Heart right ventricle (tissue), 16 donors: ENCODE data around the gene CFAP157. TPM values are rescaled to one million over a fixed set of nuclear protein-coding genes. Genes with fewer than 3 reads are reported as not detected.
A peak's percentile ranks its signal among the peaks of the same experiment; 100 is the strongest.

Source experiments
- ATAC-seq, 8 donors: fragments of 200-7000 bp; cut with Tn5 transposase; one replicate each; pipeline ENCODE4 v1.9.1; 2020; ENCODE audit warnings: mild to moderate bottlenecking in 8 of 8, moderate library complexity in 8 of 8, moderate number of reproducible peaks in 1 of 8
- DNase-seq, 2 donors: peaks; one replicate each; pipeline ENCODE4 v3.0.0-alpha.2; 2020
- H3K27ac ChIP-seq, 10 donors: fragments of 200-600 bp; sonication (generic) in 2 of 10; one replicate each; pipeline versions ENCODE4 v1.5.0 to v1.8.0; 2020 to 2022; ENCODE audit warnings: mild to moderate bottlenecking in 3 of 10
- H3K27me3 ChIP-seq, 7 donors: fragments of 200-600 bp; one replicate each; pipeline ENCODE4 v1.8.0; 2021 to 2022; ENCODE audit warnings: mild to moderate bottlenecking in 2 of 7
- H3K36me3 ChIP-seq, 9 donors: fragments of 200-600 bp; sonication (generic) in 1 of 9; one replicate each; pipeline versions ENCODE4 v1.5.0 to v1.8.0; 2020 to 2022; ENCODE audit warnings: mild to moderate bottlenecking in 2 of 9
- H3K4me1 ChIP-seq, 9 donors: fragments of 200-600 bp; sonication (generic) in 1 of 9; one replicate each; pipeline versions ENCODE4 v1.5.0 to v1.8.0; 2020 to 2022; ENCODE audit warnings: mild to moderate bottlenecking in 4 of 9
- H3K4me3 ChIP-seq, 10 donors: fragments of 200-600 bp; sonication (generic) in 2 of 10; one replicate each; pipeline versions ENCODE4 v1.5.0 to v1.8.0; 2020 to 2022; ENCODE audit warnings: mild to moderate bottlenecking in 7 of 10, moderate library complexity in 2 of 10
- H3K9me3 ChIP-seq, 11 donors: fragments of 200-600 bp in 10 of 11; sonication (generic) in 2 of 11; one replicate each; pipeline versions ENCODE4 v1.5.0 to v1.8.0; 2013 to 2022; ENCODE audit warnings: mild to moderate bottlenecking in 2 of 11, control low read depth in 1 of 11, moderate library complexity in 1 of 11
- CTCF ChIP-seq, 9 donors: fragments of 200-600 bp; sonication (generic) in 2 of 9; IDR thresholded peaks; one replicate each; pipeline versions ENCODE4 v1.5.0 to v1.8.0; 2021 to 2022; ENCODE audit warnings: antibody characterized with exemption in 9 of 9, mild to moderate bottlenecking in 5 of 9, moderate library complexity in 1 of 9
- WGBS, 2 donors: extraction: QIAGEN DNeasy Blood & Tissue Kit; methylation state at CpG; one replicate each; pipeline ENCODE4 v1.1.7; 2013; ENCODE audit warnings: inconsistent platforms in 1 of 2; 5-methylcytosine and 5-hydroxymethylcytosine counted together
- intact Hi-C, 10 donors: fragments of 100-400 bp; cut with DNase I; formaldehyde crosslinking; loops; one replicate each; pipeline versions ENCODE4 v1.11.1 to v1.14.2; 2022
- polyA plus RNA-seq, 2 donors: library from polyadenylated mRNA; stranded (reverse); fragments of 200-250 nt; gene quantifications; one replicate each; pipeline ENCODE4 v1.2.3, GENCODE V29; 2013
- total RNA-seq, 10 donors: library from RNA; stranded (reverse); fragmentation: NEBNext Ultra II Directional in 3 of 10; extraction: Animal tissue kit (Norgen Biotek cat#: 25700) in 3 of 10; gene quantifications; one replicate each; pipeline versions ENCODE4 v1.2.1 to v1.2.4, GENCODE V29; 2021 to 2023
- donor health status: Arrhythmogenic right ventricular cardiomyopathy.
- donor health status: ischemic (EF 13 %, LVEDD 7.1; RV severe dilation, severe dysfunction).
- donor health status: healthy with polysubstance abuse.
- donor health status: DM: no; HTN: yes; CAD: no.
- donor health status: DM: no; HTN: no; CAD: no.
- donor health status: ischemic (EF 25% LVEDD 6.9; RV normal size, moderate dysfunction).
- donor health status: ischemic (EF 25% LVEDD 5.7; RV mildly dilated, moderate dysfunction).
- donor health status: healthy.
- donor health status: DM: yes; HTN: yes; CAD: no.
- donor health status: Ischemic cardiomyopathy.
- donor health status: ischemic (EF 35%, LVEDD 5.7; RV mildly dilated, moderate dysfunction).
- donor health status: nonischemic (EF 11% LVEDD 7.7; RV severe dilation, severe dysfunction).
- donor health status: DM: yes; HTN: yes; CAD: no.
- donor health status: PGD.
- donor health status: ischemic (EF 29% LVEDD 5.4; RV normal size, mild dysfunction).
- donor health status: nonischemic (EF 23%, LVEDD 6.1; RV moderate dilation, normal function).

CFAP157 gene
- total and polyA plus RNA-seq, 12 donors, result 0.10 to 0.19 (median 0.14) TPM; not detected in 8

- Histone ChIP-seq H3K27ac (no peak overlapping the region), H3K36me3 (no peaks in the 10 kb centered on the region), H3K27me3 (no peaks in the 10 kb centered on the region), H3K4me3 (no peak overlapping the region), H3K4me1 (peaks cover 0 to 16% (median 5%) of the 10 kb centered on the region in 9 donors), H3K9me3 (no peaks in the 10 kb centered on the region)
- no peak for DNase-seq
- intact Hi-C loops, result no loop called here
- 80 to 85% methylated on average over 9 of the region's 9 CpGs for WGBS, 2 donors
- no peak for ATAC-seq
- TF ChIP-seq CTCF (IDR thresholded peaks at IDR 0.05), result no peak
These were observed 3.4 kb upstream of the CFAP157 start for GRCh38 chr9:127703289-127703946.

- TF ChIP-seq CTCF (IDR thresholded peaks at IDR 0.05), result no peak
- DNase-seq (no peak), ATAC-seq (peak in 2 of 8 donors; percentile 16 to 17)
- Histone ChIP-seq H3K4me3 (no peak overlapping the region), H3K9me3 (no peaks in the 10 kb centered on the region), H3K4me1 (no peaks in the 10 kb centered on the region), H3K36me3 (no peaks in the 10 kb centered on the region), H3K27me3 (no peaks in the 10 kb centered on the region), H3K27ac (no peak overlapping the region)
- 86 to 87% methylated on average over 12 of the region's 12 CpGs for WGBS, 2 donors
- intact Hi-C loops, result no loop called here
These were observed 1.0 kb upstream of the CFAP157 start for GRCh38 chr9:127705577-127706379.

- no peaks in the 10 kb centered on the region for H3K4me1 ChIP-seq
- no peak overlapping the region for H3K27ac ChIP-seq
- no peaks in the 10 kb centered on the region for H3K36me3 ChIP-seq
- no peak for ATAC-seq
- H3K27me3 ChIP-seq, result no peaks in the 10 kb centered on the region
- no peak for DNase-seq
- no peaks in the 10 kb centered on the region for H3K9me3 ChIP-seq
- intact Hi-C loops, result no loop called here
- H3K4me3 ChIP-seq, result no peak overlapping the region
- WGBS, 2 donors, result 53% methylated on average over 5 of the region's 5 CpGs
- peak in 1 of 9 donors; percentile 18 for TF ChIP-seq CTCF (IDR thresholded peaks at IDR 0.05)
These were observed 978 bp downstream of the CFAP157 start for GRCh38 chr9:127707766-127708165.

GRCh38 chr9:127708952-127709587, 2.3 kb downstream of the CFAP157 start:
- 93% methylated on average over 8 of the region's 8 CpGs for WGBS, 2 donors
- intact Hi-C loops, result no loop called here
- DNase-seq, result no peak
- Histone ChIP-seq H3K4me3 (no peak overlapping the region), H3K9me3 (no peaks in the 10 kb centered on the region), H3K27me3 (no peaks in the 10 kb centered on the region), H3K36me3 (no peaks in the 10 kb centered on the region), H3K27ac (no peak overlapping the region), H3K4me1 (peaks cover 0 to 4% (median 3%) of the 10 kb centered on the region in 9 donors)
- ATAC-seq, result no peak
- no peak for TF ChIP-seq CTCF (IDR thresholded peaks at IDR 0.05)
